ENCODE results near the gene NXT1.

GRCh38 chr20:23361119-23361475, 10.5 kb downstream of the NXT1 start:
- TF ChIP-seq ZNF70 (CRISPR knock-in tag; IDR thresholded peaks at IDR 0.05) (no peak), CREB5 (CRISPR knock-in tag; IDR thresholded peaks at IDR 0.05; ENCODE audit: low read depth) (no peak), ZNF565 (CRISPR knock-in tag; conservative IDR thresholded peaks at IDR 0.05; ENCODE audit: low read depth) (no peak)
- TF ChIP-seq, protein P1, sequence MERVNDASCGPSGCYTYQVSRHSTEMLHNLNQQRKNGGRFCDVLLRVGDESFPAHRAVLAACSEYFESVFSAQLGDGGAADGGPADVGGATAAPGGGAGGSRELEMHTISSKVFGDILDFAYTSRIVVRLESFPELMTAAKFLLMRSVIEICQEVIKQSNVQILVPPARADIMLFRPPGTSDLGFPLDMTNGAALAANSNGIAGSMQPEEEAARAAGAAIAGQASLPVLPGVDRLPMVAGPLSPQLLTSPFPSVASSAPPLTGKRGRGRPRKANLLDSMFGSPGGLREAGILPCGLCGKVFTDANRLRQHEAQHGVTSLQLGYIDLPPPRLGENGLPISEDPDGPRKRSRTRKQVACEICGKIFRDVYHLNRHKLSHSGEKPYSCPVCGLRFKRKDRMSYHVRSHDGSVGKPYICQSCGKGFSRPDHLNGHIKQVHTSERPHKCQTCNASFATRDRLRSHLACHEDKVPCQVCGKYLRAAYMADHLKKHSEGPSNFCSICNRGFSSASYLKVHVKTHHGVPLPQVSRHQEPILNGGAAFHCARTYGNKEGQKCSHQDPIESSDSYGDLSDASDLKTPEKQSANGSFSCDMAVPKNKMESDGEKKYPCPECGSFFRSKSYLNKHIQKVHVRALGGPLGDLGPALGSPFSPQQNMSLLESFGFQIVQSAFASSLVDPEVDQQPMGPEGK (CRISPR knock-in tag; IDR thresholded peaks at IDR 0.05; ENCODE audit: borderline replicate concordance) = no peak
